Stimulated activated CD4-positive, alpha-beta T cell treated with anti-CD3 and anti-CD28 coated beads, Interleukin-12 subunit alpha, Interleukin-12 subunit beta, amount 100 ng/mL, for 48 hours (primary cell): ENCODE data around the gene LEFTY2.
"Not testable (repeated sequence)": the region's sequence is repeated elsewhere in the genome, so short reads cannot be mapped to it uniquely, and the experiment has no call there.

ENCODE experiments used
- DNase-seq, 3 donors: peaks; one replicate each; pipeline ENCODE4 v3.0.0-alpha.2; 2020; ENCODE audit warnings: low read depth in 2 of 3, low spot score in 1 of 3

Gene LEFTY2

DNA sequence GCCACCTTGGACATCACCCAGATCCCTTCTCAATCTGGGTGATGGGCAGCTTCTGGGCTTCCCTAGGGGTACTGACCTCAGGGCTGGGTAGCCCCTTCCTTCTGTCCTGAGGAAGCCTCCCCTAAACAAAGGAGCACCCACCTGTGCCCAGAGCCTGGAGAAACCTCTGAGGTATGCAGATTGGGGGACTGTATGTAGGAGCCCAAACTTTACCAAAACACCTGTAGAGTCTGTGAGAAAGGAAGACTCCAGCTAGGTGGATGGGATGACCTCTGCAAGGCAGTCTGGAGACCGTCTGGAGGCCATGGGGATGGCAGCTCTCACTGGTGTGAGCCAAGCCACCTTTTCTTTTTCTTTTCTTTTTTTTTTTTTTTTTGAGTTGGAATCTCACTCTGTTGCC, 13.7 kb upstream of the LEFTY2 start:
- DNase-seq = no peak

DNA sequence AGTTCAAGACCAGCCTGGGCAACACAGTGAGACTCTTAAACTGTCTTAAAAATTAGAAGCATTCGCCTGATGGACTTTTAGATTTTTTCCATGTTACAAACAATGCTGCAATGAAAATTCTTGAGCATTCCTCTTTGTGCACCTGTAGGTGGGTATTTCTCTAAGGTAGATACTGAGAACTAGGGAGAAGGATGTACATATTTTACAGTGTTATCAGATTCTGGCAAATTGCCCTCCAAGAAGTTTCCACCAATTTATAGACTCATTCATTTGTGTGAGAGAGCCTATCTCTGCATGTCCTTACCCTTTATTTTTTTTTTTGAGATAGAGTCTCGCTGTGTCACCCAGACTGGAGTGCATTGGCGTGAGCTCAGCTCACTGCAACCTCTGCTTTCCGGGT, 12.3 kb upstream of the LEFTY2 start:
- no peak for DNase-seq

DNA sequence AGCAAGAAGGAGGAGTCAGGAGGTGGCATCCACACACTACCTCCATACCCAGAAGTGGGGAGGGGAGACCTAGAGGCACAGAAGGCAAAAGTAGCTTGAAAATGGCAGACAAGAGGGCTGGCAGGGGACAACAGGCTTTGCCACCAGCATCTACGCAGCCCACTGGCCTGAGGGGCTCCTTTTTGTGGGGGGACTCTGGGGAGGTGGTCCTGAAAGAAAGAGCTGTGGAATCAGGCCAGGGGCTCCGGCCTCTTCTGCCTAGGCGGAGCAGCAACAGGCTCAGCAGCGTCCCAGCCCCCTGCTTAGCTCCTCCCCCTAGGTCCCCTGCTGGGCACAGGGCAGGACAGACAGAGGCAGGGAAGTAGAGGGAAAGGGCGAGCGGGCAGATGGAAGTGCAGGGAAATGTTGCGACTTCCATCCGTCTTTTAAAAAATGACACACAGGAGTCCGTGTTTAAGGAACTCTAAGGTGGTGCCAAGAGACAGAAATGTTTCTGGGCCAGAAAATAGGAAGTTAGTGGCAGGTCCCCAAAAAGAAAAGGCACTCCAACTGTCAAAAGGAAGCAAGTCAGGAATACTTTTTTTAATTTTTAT, 10.0 kb upstream of the LEFTY2 start:
- no peak for DNase-seq

DNA sequence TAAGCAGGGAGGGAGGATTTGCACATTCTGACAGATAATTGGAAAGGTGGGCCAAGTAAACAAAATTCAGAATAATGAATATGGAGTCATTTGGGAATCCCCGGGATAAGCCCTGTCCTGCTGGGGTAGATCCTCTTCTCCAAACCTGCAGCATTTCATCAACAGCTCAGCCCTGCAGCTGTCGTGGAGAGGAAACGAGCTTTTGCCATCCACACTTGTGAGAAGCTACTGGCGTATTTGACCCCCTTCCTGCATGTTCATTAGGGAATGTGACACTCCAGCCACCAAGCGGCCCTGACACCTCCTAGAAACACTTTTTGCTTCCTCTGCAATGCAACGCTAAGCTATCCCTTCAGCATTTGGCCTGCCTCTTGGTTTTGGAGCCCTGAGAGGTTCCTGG, 8.0 kb upstream of the LEFTY2 start:
- no peak for DNase-seq

DNA sequence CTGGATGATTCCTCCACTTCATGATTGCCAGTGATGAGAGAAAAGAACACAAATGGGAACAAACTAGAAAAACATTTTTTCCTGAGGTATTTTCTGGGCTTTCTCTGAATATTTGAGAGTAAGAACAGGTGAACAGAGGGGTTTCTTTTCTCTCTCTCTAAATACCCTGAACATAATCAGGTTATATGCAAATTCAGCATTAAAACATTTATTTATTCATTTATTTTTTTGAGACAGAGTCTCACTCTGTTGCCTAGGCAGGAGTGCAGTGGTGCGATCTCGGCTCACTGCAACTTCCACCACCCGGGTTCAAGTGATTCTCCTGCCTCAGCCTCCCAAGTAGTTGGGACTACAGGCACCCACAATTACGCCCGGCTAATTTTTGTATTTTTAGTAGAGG, 5.8 kb upstream of the LEFTY2 start:
- DNase-seq = no peak

DNA sequence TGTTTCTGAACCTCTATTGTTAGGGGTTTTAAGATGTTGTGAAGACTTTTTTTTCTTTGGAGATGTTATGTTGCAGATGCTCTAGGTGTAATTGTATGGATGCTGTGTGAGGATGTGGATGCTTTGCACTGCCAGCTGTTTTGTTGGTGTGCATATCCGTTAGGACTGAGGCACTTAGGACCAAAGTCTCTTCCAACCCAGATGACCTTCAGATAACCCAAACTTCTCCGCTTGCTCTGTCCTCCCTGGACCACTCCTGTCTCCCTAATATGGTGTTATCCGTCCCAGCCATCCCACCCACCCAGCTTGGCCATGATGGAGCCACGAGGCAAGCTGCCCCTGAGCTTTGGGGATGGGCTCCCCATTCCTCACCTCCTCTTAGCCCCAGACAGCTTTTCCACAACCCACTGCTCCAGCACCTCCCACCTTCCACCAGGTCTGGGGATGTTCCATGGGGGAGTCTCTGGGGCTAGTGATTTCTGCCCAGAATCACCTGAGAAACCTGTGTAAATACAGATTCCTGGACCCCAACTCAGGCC, 5.1 kb upstream of the LEFTY2 start:
- no peak for DNase-seq

DNA sequence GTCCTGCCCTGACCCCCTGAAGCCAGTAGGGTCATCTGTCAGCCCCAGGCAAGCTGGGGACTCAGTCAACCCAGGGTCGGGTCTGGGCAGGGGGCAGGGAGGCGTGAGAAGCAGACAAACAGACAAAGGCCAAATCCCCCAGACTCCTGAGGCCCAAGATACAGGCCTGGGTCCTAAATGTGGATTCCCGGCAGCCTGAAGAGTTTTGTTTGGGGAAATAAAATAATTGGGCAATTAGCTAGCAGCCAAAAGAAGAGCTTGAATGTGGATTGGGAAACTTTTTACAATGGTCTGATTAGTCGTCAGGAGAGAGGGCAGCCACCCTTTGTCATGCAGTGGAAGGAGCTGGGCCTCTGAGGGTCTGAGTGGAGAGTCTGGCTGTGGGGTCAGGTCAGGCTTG, 4.5 kb upstream of the LEFTY2 start:
- no peak for DNase-seq

DNA sequence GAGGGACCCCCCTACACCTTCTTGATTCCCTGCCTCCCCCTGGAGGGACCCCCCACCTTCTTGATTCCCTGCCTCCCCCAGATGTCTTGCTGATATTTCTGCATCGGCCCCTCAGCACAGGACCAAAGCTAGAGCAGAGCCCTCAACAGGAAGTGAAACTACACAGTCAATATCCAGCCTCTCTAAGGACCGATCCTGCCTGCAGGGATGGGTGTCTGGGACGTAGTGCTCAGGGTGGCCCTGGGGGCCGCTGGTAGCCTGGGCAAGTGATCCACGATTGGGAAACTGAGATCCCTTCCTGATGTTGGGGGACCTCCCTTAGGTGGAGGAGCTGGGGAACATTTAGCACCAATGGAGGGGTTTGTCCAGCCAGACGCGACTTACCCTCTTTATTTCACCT, 3.9 kb upstream of the LEFTY2 start:
- DNase-seq = no peak

DNA sequence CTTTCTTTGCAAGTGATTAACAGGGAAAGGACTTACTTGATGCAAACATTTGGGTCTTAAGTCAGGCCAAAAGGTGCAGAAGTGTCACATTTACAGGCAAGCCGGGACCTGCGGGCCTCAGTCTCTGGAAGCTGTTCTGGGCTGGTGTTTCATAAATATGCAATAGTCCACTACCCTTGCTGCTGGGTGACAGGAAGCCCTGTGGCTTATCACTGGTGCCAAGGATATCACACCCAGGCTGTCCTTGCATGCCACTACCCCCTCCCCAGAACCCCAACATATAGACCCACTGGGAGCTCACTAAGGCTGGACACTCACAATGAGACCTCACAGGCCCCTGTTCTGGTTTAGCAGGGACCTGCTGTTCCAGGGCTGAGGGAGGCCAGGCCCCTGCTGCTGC, 3.4 kb upstream of the LEFTY2 start:
- DNase-seq = no peak

DNA sequence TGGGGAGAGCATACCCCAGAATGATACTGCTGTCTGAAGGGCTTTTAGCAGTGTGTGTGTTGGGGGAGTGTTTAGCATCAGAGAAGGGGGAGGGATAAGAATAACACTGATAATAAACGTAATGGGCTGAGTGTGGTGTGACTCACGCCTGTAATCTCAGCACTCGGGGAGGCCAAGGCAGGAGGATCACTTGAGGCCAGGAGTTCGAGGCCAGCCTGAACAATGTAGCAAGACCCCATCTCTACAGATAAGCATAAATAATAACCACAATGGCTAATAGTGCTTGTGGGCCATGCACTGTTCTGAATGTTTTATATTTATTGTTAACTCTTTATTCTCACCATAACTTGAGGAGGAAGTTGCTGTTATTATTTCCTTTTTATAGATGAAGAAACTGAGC, 2.6 kb upstream of the LEFTY2 start:
- DNase-seq = no peak

DNA sequence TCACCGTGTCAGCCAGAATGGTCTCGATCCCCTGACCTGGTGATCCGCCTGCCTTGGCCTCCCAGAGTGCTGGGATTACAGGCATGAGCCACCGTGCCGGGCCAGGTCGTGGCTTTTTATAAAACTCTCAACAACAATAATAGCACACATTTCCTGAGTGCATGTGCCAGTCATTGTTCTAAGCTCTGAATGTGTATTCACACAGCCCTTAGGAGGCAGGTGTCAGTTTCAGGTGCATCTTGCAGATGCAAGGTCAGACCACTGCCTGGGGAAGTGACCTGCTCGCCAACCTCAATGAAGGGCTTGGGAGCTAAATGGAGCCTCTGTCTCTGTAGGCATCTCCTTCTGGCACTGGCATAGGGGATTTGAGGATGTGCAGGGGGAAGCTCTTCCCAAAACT, 1.6 kb upstream of the LEFTY2 start:
- DNase-seq = no peak

DNA sequence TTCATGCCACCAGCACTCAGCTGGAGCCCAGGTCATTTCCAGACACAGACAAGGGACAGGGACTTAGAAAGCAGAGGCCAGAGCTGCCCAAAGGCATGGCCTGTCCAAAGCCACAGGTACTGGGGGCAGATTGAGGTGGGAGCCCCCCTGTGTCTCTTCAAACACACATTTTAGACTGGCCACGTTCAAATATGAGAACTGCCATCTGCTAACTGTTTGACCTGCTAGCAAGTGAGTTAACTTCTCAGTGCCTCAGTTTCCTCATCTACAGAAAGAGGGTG, 862 bp upstream of the LEFTY2 start:
- DNase-seq = no peak

DNA sequence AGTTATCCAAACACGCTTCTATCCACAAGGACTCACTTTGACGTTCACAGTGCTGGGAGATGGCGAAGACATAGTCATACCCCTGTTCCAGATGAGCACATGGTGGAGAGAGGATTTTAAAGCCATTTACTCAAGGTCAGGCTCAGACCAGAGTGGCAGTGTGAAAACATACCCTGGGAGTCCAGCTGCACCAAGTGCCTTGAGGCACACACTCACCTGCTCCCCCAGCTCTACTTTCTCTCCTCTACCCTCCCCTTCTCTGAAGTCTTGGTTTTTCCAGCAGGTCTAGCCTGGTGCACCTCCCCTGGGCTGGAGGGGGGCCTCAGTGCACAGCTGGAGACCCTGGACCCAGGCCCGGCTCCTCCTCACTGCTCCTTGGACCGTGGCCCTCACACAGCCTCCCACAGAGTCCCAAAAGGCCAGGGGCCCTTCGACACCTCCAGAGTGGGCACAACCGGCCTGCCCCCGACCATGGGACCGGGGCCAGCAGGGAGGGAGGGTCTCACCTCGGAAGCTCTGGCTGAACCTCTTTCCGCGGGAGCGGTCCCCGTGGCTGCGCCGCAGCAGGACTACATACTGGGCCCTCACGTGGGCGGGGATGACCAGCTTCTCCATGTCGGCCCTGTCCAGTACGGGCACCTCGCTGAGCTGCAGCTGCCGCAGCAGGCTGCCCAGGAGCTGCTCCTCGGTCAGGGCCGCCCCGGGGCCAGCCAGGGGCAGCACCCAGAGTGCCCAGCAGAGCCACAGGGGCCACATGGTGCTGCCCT, 452 bp downstream of the LEFTY2 start:
- DNase-seq = no peak

DNA sequence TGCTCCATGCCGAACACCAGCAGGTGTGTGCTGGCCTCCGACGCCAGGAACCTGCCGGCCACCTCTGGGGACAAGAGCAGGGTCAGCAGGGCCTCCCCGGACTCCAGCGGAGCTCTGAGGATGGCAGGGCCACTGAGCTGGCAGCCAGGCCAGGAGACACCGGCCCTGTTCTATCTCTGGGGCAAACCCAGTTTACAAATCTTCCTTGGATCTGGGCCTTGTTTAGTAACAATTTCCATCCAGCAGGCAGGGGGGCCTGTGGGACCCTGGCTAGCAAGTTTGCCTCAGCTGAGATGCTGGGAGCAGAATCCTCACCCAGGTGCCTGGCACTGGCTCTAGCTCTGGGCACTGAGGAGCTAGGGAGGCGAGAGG, 1.1 kb downstream of the LEFTY2 start:
- not testable (repeated sequence) for DNase-seq

DNA sequence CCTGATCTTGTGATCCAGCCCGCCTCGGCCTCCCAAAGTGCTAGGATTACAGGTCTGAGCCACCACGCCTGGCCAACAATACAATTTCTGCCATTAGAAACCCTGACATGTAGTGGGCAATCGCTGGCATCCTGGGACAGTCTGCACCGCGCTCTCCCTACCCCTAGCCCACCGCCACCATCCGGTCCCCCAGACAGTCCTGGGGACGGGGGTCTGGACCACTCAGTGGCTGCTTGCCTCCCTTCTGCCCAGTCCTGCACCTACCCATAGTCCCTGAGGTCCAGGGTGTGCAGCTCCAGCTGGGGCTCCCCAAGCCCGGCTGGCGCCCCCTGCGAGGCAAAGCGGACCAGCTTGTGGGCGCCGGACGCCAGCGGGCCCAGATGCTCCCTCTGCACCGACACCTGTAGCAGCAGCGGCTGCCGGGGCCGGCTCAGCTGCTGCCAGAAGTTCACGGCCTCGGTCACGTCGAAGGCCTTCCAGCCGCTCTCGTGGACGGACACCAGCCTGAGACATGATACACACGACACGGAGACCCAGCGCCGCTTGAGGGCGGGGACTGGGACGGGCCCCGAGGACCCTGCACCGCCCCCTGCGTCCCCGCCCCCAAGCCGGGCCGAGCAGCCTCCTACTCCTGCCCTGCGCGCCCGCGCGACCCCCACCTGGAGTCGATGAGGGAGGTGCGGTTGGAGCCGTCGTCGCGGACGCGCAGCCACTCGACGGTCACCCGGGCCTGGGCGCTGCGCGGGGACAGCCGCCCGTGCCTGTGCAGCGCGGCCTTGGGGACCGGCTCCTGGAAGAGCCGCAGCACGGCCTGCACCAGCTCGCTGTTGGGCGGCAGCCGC, 1.7 kb downstream of the LEFTY2 start:
- DNase-seq = not testable (repeated sequence)

DNA sequence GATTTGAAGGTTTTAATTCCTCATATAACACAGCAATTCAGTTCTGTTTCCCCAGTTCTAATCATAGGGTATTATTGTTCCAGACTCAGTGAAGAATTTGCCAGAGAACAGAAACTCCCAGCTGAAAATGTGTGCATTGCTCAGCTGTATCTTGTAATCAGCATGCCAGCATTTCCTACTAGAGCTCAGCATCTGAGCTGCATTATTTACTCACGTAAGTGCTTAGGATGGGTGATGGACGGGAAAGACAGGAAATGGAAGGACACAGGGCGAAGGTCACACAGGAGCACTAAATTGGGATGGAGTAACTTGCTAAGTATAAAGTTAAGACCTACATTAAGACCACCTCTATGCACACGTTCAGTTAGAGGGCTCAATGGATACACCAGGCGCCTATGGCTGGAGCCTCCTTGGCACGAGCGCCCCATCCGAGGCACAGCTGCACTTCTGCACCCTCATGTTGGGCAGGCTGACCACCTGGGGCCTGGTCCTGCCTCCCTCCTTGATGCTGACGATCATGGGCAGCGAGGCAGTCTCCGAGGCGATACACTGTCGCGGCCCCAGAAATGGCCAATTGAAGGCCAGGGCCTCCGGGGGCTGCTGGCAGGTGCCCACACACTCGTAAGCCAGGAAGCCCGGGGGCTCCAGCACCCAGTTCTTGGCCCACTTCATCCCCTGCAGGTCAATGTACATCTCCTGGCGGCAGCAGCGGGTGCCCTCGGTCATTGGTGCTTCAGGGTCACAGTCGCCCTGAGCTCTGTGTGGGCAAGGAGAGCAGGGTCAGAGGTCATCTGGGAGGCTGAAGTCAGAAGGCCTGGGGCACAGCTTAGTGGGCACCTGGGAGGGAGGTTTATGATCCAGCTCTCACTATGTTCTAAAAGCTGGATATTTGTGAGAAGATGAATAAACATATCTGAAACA, 3.7 kb downstream of the LEFTY2 start:
- no peak for DNase-seq

DNA sequence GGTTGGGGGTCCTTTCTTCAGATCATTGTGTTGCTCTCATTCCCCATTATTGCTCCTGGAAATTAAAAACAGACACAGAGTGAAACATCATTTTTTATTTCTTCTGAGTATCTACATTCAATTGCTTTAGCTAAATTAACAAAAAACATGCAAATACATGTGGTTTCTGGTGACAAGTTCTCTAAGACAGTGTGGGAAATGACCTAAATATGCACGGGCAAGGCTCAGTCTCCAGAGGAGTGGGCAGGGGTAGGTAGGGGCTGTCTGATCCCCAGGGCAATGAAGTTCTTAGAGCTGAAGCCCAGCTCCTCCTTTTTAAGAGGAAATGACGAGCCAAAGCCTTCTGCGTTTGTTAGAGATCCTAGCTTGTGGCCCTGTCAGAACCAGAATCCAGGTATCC, 4.5 kb downstream of the LEFTY2 start:
- DNase-seq = no peak

DNA sequence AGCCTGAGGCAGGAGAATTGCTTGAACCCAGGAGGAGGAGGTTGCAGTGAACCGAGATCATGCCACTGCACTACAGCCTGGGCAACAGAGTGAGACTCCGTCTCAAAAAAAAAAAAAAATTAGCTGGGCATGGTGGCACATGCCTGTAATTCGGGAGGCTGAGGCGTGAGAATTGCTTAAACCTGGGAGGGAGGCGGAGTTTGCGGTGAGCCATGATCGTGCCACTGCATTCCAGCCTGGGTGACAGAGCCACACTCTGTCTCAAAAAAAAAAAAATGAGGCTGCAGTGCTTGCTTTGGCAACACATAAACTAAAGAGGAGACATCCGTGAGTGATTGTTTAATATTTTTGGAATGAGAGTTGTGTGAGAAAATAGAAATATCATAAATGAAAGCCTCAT, 4.9 kb downstream of the LEFTY2 start:
- DNase-seq = not testable (repeated sequence)

DNA sequence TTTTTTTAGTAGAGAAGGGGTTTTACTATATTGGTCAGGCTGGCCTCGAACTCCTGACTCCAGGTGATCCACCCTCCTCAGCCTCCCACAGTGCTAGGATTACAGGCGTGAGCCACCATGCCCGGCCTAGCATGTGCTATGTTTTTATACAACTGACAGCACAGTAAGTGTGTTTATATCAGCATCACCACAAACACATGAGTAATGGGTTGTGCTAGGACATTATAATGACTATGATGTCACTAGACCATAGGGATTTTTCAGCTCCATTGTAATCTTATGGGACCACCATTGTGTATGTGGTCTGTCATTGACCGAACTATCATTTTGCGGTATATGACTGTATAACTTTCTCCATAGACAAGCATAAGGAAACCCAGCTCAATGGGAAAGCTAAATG, 6.3 kb downstream of the LEFTY2 start:
- DNase-seq = no peak

DNA sequence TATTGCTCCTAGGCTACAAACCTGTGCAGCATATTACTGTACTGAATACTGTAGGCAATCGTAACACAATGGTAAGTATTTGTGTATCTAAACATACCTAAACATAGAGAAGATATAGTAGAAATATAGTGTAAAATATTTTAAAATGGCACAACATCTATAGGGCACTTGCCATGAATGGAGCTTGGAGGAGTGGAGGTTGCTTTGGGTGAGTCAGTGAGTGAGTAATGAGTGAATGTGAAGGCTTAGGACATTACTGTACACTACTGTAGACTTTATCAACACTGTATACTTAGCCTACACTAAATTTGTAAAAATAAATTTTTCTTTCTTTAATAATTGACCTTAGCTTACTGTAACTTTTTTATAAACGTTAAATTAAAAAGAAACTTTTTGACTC, 7.9 kb downstream of the LEFTY2 start:
- DNase-seq = no peak
